LNCAP (cell line): Measurements from ENCODE around the gene OR4N2.
"Not testable (repeated sequence)": the region's sequence is repeated elsewhere in the genome, so short reads cannot be mapped to it uniquely, and the experiment has no call there.

ENCODE experiments used
- TF ChIP-seq, protein P1 (sequence below): fragments of 450-650 bp; IDR thresholded peaks from 2 replicates; pipeline ENCODE4 v1.5.1; 2017; ENCODE audit warnings: mild to moderate bottlenecking

Gene OR4N2, protein sequence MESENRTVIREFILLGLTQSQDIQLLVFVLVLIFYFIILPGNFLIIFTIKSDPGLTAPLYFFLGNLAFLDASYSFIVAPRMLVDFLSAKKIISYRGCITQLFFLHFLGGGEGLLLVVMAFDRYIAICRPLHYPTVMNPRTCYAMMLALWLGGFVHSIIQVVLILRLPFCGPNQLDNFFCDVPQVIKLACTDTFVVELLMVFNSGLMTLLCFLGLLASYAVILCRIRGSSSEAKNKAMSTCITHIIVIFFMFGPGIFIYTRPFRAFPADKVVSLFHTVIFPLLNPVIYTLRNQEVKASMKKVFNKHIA

DNA sequence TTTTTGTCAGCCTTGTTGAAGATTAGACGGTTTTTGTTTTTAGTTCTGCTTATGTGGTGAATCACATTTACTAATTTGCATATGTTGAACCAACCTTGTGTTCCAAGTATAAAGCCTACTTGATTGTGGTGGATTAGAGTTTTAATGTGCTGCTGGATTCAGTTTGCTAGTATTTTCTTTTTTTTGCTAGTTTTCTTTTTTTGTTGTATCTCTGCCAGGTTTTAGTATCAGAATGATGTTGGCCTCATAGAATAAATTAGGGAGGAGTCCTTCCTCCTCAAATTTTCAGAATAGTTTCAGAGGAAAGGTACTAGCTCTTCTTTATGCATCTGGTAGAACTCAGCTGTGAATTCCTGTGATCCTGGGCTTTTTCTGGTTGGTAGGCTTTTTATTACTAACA lies at the start of gene OR4N2:
TSS of gene OR4N2 (plus strand) at position 301 of the 400 bp plus-strand sequence. CDS start 23,679 bp downstream, outside the sequence.
- TF ChIP-seq, protein P1, sequence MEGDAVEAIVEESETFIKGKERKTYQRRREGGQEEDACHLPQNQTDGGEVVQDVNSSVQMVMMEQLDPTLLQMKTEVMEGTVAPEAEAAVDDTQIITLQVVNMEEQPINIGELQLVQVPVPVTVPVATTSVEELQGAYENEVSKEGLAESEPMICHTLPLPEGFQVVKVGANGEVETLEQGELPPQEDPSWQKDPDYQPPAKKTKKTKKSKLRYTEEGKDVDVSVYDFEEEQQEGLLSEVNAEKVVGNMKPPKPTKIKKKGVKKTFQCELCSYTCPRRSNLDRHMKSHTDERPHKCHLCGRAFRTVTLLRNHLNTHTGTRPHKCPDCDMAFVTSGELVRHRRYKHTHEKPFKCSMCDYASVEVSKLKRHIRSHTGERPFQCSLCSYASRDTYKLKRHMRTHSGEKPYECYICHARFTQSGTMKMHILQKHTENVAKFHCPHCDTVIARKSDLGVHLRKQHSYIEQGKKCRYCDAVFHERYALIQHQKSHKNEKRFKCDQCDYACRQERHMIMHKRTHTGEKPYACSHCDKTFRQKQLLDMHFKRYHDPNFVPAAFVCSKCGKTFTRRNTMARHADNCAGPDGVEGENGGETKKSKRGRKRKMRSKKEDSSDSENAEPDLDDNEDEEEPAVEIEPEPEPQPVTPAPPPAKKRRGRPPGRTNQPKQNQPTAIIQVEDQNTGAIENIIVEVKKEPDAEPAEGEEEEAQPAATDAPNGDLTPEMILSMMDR: not testable (repeated sequence)

DNA sequence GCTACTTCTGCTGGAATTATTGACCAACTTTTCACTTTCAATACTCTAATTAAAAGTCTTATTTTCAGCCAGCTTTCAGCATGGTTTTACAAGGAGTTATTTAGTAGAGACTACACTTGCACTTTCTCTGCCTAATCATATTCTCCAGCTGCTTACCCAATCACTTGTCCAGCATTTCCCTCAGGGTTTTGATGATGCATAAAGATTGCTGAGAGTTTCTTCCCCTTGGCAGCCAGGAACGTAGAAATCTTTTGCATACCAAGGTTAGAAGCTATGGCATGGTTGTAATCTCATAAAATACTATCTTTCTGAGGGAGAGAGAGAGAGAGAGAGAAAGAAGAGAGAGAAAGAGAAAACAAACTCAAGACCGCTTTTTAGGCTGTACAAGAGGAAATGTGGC lies 49.4 kb upstream of the OR4N2 start:
- TF ChIP-seq, protein P1: no peak

DNA sequence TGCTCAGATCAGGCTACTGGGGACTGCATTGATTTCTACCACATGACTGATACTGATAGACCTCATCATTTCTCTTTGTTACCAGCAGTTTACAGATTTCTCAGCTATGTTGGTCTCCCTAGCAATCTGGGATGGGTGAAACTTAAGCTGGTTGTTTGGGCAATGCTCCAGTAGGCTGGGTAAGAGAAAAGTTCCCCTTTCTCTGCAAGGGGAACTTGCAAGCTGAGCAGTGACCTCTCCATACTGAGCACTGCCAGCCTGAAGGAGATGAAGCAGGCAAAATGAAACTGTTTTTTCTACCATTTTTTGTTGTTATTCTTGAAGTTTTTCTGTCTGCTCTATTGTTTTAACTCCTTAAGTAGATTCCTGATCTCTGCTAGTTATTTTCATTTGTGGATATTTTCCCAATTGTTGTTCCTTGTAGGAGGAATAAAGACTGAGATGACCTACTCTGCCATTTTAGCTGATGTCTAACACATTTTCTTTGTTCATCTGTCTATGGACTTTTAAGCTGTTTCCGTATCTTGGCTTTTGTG lies 31.6 kb upstream of the OR4N2 start:
- TF ChIP-seq, protein P1: no peak

DNA sequence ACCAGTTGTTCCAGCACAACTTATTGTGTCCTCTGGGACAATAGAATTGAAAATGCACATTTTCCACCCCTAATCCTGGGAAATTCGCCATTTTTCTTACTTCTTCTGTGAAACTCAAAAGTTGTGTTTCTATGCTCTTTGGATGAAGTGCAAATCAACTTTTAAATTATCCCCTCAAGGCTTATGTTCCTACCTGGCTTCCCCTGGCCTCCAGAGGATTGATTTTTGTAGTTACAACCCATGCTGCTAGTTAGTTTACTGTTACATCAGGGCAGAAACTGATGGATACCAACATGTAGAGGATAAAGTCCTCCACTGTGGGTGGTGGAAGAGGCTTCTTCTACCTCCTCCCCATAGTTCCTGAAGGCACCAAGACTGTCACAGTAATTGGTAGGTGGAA lies 30.4 kb upstream of the OR4N2 start, which contains the start of gene OR4M1:
TSS of gene OR4M1 (plus strand) at position 301 of the 400 bp plus-strand sequence. CDS start 6,819 bp downstream, outside the sequence.
- TF ChIP-seq, protein P1: not testable (repeated sequence)

DNA sequence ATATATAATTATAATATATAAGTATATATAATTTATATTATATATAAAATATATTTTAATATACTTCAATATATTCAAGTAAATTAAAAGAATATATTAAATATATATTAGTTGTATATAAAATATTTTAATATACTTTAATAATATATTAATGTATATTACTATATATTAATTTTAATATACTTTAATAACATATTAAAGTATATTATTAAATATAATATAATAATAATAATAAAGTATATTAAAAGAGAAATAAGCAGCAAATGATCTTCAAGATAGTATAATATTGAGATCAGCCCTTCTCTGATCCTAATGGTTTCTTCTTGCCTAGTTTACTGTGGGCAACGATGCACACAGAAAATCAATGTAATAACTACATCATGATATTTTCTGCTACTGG lies 28.0 kb upstream of the OR4N2 start:
- TF ChIP-seq, protein P1: no peak

DNA sequence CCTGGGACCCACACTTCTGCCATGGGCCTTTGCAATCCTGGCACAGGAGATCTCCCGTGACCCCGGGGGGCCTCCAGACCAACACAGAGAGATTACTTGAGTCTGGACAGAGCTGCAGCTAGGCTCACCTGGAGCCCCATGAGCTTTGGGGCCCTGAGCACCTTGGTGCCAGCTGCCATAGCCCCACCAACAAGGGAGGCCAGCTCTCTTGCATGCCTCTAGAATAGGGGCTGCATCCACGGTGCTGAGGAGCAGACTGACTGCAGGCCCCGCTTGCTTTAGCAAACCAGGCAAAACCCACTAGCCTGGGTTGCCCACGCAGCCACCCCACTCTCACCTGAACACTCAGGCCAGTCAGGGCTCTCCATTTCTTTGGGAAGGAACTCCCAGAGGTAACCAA lies 3.7 kb upstream of the OR4N2 start:
- TF ChIP-seq, protein P1: no peak

DNA sequence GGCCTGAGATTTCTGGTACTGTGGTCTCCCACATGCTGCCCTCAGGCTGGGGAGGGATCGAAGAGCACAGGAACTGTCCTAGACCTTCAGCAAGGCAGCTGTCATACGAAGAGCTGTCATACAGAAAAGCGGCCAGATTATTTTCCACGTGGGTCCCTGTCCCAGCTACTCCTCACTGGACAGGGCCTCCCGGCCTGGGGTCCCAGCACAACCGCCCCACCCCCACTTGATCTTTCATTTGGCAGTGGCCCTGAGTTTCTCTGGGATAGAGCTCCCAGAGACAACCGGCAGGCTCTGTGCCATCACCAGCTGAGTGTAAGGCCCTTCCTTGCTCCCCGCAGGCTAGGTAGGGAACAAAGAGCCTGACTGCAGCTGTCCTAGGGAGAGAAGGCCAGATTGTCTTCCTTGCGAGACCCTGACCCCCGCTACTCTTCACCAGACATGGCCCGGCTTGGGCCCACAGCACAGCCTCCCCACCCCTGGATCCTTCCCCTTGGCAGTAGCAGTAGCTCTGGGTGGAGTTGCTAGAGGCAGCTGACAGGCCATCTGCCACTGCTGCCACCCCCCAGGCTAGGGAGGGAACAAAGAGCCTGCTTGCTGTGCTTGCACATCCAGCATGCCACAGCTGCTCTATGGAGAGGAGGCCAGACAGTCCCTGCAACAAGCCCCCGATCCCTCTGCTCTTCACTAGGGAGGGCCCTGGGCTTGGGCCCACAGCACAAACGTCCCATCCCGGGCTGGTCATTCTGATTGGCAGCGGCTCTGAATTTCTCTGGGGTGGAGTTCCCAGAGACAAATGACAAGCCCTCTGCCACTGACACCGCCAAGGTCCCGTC lies 3.1 kb upstream of the OR4N2 start:
- TF ChIP-seq, protein P1: no peak
